ENCODE results near the gene FAM89B. TPM values are rescaled to one million over a fixed set of nuclear protein-coding genes. Genes with fewer than 3 reads are reported as not detected.

Gene FAM89B
- total and polyA plus RNA-seq, 7 donors = 34.0 to 96.7 (median 63.3) TPM

DNA sequence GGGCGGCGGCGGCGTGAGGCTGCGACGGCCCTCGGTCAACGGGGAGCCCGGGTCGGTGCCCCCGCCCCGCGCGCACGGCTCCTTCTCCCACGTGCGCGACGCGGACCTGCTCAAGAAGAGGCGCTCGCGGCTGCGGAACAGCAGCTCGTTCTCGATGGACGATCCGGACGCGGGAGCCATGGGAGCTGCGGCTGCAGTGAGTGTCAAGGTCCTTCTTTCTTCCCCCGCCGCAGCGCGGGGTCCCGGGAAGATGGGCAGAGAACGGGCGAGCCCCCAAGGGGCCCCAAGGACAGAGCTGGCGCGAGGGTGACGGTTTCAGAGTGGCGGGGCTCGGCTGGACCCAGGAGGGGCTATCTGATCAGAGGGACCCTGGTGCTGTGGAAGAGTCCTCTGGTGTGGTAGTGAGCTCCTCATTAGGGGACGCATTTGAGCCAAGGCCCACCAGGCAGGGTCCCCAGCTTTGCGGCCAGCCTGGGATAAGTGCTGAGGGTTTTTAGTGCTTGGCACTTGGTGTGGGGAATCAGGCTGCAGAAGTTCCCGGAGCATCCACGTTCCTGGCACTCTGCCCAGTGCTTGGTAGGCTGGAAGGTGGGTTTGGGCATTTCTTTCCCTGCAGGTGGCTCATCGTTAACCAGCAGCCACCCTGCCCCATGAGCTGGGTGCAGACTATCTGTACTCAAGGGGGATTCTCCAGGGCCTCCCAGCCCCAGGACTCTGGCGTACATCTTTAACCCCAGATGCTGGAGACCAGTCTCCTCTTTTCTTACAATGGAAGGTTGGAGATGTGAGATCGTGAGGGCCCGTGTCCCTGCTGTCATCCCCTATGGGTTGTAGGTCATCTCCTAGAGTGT is 13.3 kb downstream of the FAM89B start:
- TF ChIP-seq POLR2AphosphoS5 (IDR thresholded peaks at IDR 0.05) (peak in 2 of 4 donors; percentile 2 to 28), CTCF (IDR thresholded peaks at IDR 0.05) (no peak)
- Histone ChIP-seq H3K27me3 (no peaks in the 10 kb centered on the region), H3K36me3 (peaks cover 30 to 78% (median 44%) of the 10 kb centered on the region in 4 donors), H3K9me3 (no peaks in the 10 kb centered on the region), H3K4me1 (peaks cover 0 to 74% (median 57%) of the 10 kb centered on the region in 4 donors), H3K27ac (peak overlapping the region; percentile 77 to 98 (median 82)), H3K4me3 (no peak overlapping the region)
- intact Hi-C loops (cut with DNase I) = no loop called here
- 89 to 90% methylated on average over 51 of the region's 51 CpGs for WGBS, 2 donors
- no peak for DNase-seq

DNA sequence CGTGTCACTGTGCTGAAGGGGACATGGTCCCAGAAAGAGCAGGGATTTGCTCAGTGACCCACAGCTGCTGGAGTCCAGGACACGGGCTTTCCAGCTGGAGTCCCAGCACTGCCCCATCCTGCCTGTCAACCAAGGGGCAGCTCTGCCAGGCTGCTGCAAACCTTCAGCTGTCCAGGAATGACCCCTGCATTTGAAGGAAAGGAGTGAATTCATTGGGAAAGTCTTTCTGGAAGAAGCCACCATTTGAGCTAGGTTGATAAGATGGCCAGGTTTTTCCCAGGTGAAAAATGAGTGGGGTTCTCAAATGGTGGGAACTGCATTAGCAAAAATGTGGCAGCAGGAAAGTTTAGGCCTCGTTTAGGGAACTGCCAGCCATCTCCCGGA is 13.9 kb downstream of the FAM89B start:
- intact Hi-C loops (cut with DNase I) = no loop called here
- no peaks in the 10 kb centered on the region for H3K27me3 ChIP-seq

GRCh38 chr11:65586676-65587075 is 14.3 kb downstream of the FAM89B start:
- Histone ChIP-seq H3K4me1 (peaks cover 0 to 68% (median 56%) of the 10 kb centered on the region in 4 donors), H3K27ac (peak overlapping the region; percentile 77 to 98 (median 82)), H3K36me3 (peaks cover 22 to 78% (median 43%) of the 10 kb centered on the region in 4 donors), H3K4me3 (no peak overlapping the region), H3K27me3 (no peaks in the 10 kb centered on the region), H3K9me3 (no peaks in the 10 kb centered on the region)
- intact Hi-C loops (cut with DNase I) = no loop called here
- no peak for DNase-seq
- TF ChIP-seq EP300 (IDR thresholded peaks at IDR 0.05) = no peak
- TF ChIP-seq CTCF (IDR thresholded peaks at IDR 0.05) = no peak
- TF ChIP-seq POLR2A (IDR thresholded peaks at IDR 0.05) = no peak
- TF ChIP-seq POLR2AphosphoS5 (IDR thresholded peaks at IDR 0.05) = peak in 1 of 4 donors; percentile 24
- WGBS, 2 donors = 82 to 88% methylated on average over 2 of the region's 2 CpGs

More for the DNA sequence above, 13.9 kb downstream of the FAM89B start:
- Histone ChIP-seq H3K9me3 (no peaks in the 10 kb centered on the region), H3K27ac (peak overlapping the region; percentile 77 to 98 (median 82)), H3K4me1 (peaks cover 0 to 71% (median 56%) of the 10 kb centered on the region in 4 donors), H3K4me3 (no peak overlapping the region), H3K36me3 (peaks cover 23 to 78% (median 44%) of the 10 kb centered on the region in 4 donors)
- TF ChIP-seq POLR2AphosphoS5 (IDR thresholded peaks at IDR 0.05) = no peak
- TF ChIP-seq EP300 (IDR thresholded peaks at IDR 0.05) = no peak
- no peak for TF ChIP-seq POLR2A (IDR thresholded peaks at IDR 0.05)
- TF ChIP-seq CTCF (IDR thresholded peaks at IDR 0.05) = no peak
- no peak for DNase-seq
- 88 to 91% methylated on average over 4 of the region's 4 CpGs for WGBS, 2 donors

DNA sequence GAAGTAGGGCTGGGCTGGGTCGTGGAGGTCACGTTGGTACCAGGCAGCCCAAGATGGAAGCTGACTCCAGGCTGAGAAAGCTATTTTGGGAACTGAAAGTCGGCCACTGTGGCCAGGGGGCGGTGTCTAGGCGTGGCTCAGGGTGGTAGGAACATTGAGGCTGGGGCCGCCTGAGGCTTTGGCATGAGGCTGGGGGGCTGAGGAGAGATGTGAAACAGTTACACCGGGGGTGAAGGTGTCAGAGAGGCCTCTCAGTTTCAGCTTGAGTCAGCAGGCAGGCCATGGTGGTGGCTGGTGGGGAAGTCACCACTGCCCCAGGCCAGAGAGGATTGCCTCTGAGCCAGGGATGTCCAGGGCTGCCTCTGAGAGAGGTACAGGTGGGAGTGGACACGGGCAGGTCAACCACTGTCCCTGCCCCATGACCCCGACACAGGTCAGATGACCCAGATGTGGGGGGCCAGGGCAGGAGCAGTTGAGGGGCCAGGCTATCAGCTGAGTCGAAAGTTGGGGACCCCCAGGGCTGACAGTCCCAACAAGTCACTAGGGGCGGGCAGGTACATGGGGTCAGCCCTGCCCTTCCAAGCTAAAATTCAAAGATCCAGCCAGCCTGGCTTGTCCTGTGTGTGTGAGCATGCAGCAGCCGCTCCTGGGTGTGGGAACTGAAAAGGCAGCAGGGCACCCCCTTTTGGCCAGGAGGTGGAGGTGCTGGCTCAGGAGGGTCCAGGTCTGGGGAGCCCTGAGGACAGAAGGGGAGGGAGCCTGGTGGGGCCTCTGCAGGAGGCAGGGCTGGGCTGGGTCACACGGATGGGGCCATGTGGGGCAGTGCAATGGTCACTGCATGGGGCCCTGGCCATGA is 16.1 kb downstream of the FAM89B start:
- DNase-seq = peak; percentile 86
- Histone ChIP-seq H3K4me1 (peaks cover 0 to 77% (median 64%) of the 10 kb centered on the region in 4 donors), H3K9me3 (no peaks in the 10 kb centered on the region), H3K36me3 (peaks cover 15 to 77% (median 45%) of the 10 kb centered on the region in 4 donors), H3K27me3 (no peaks in the 10 kb centered on the region), H3K27ac (peak overlapping the region; percentile 77 to 98 (median 82)), H3K4me3 (no peak overlapping the region)
- intact Hi-C loops (cut with DNase I) = no loop called here
- TF ChIP-seq CTCF (IDR thresholded peaks at IDR 0.05) = peak; percentile 21 to 49 (median 40)
- no peak for TF ChIP-seq EP300 (IDR thresholded peaks at IDR 0.05)
- no peak for TF ChIP-seq POLR2A (IDR thresholded peaks at IDR 0.05)
- no peak for TF ChIP-seq POLR2AphosphoS5 (IDR thresholded peaks at IDR 0.05)
- 44 to 48% methylated on average over 13 of the region's 13 CpGs for WGBS, 2 donors

Measured in sigmoid colon (tissue), 7 donors.